HEK293T (cell line): Measurements from ENCODE around the gene TLE7.

Experiments
- CTCF ChIA-PET: fragments of 350-600 bp; formaldehyde crosslinking; extraction: SDS; loops from one replicate; lab custom pipeline; 2021; ENCODE audit warnings: antibody characterized with exemption, inconsistent platforms; lab: Yijun Ruan, JAX
- POLR2A ChIA-PET: fragments of 350-600 bp; formaldehyde crosslinking; extraction: SDS; loops from one replicate; lab custom pipeline; 2020; ENCODE audit warnings: antibody characterized with exemption, inconsistent platforms; lab: Yijun Ruan, JAX
- DNase-seq: peaks from one replicate; pipeline ENCODE4 v3.0.0; 2012; ENCODE audit warnings: mixed read lengths; ENCODE audit errors: extremely low spot score
- ARNT ChIP-seq: fragments of 450-650 bp; IDR thresholded peaks from 2 replicates; pipeline ENCODE4 v1.6.1; 2017; ENCODE audit warnings: mild to moderate bottlenecking
- BHLHE40 ChIP-seq: fragments of 450-650 bp; IDR thresholded peaks from 2 replicates; pipeline ENCODE4 v1.6.1; 2016; ENCODE audit warnings: mild to moderate bottlenecking, moderate library complexity, borderline replicate concordance
- CTBP1 ChIP-seq: fragments of 450-650 bp; IDR thresholded peaks from 2 replicates; pipeline ENCODE4 v1.6.1; 2016; ENCODE audit warnings: borderline replicate concordance
- ELF4 ChIP-seq: fragments of 450-650 bp; IDR thresholded peaks from 2 replicates; pipeline ENCODE4 v1.6.1; 2017; ENCODE audit warnings: antibody characterized with exemption
- FOXA1 ChIP-seq: fragments of 450-650 bp; IDR thresholded peaks from 2 replicates; pipeline ENCODE4 v1.6.1; 2016; ENCODE audit warnings: mild to moderate bottlenecking
- FOXK2 ChIP-seq: fragments of 450-650 bp; IDR thresholded peaks from 2 replicates; pipeline ENCODE4 v1.6.1; 2016; ENCODE audit warnings: mild to moderate bottlenecking
- FOXM1 ChIP-seq: fragments of 450-650 bp; IDR thresholded peaks from 2 replicates; pipeline ENCODE4 v1.6.1; 2017; ENCODE audit warnings: mild to moderate bottlenecking, borderline replicate concordance
- HDGF ChIP-seq: fragments of 450-650 bp; IDR thresholded peaks from 2 replicates; pipeline ENCODE4 v1.6.1; 2017; ENCODE audit warnings: antibody characterized with exemption, borderline replicate concordance
- L3MBTL2 ChIP-seq: fragments of 450-650 bp; conservative IDR thresholded peaks from 2 replicates; pipeline ENCODE4 v1.6.1; 2016; ENCODE audit warnings: mild to moderate bottlenecking
- LEF1 ChIP-seq: fragments of 450-650 bp; IDR thresholded peaks from 2 replicates; pipeline ENCODE4 v1.6.1; 2017; ENCODE audit warnings: mild to moderate bottlenecking, borderline replicate concordance
- NFRKB ChIP-seq: fragments of 450-650 bp; IDR thresholded peaks from 2 replicates; pipeline ENCODE4 v1.6.1; 2016; ENCODE audit warnings: mild to moderate bottlenecking, moderate library complexity
- PKNOX1 ChIP-seq: fragments of 450-650 bp; IDR thresholded peaks from 2 replicates; pipeline ENCODE4 v1.6.1; 2016
- SP1 ChIP-seq: fragments of 450-650 bp; IDR thresholded peaks from 2 replicates; pipeline ENCODE4 v1.6.1; 2017
- SUZ12 ChIP-seq: fragments of 450-650 bp; IDR thresholded peaks from 2 replicates; pipeline ENCODE4 v1.6.1; 2016; ENCODE audit warnings: mild to moderate bottlenecking
- TARDBP ChIP-seq: fragments of 450-650 bp; IDR thresholded peaks from 2 replicates; pipeline ENCODE4 v1.6.1; 2016
- ZNF384 ChIP-seq: fragments of 450-650 bp; IDR thresholded peaks from 2 replicates; pipeline ENCODE4 v1.6.1; 2016

The TLE7 gene

GRCh38 chr16:71448274-71448866 is 6.5 kb upstream of the TLE7 start:
- CTCF ChIA-PET: no interaction called here
- no peak for DNase-seq
- TF ChIP-seq BHLHE40: no peak
- no peak for TF ChIP-seq NFRKB
- no peak for TF ChIP-seq FOXM1
- TF ChIP-seq PKNOX1: no peak
- no peak for TF ChIP-seq ARNT
- no peak for TF ChIP-seq FOXA1
- TF ChIP-seq LEF1: no peak
- TF ChIP-seq FOXK2: no peak
- no peak for TF ChIP-seq SUZ12
- no peak for TF ChIP-seq TARDBP
- TF ChIP-seq HDGF: no peak
- TF ChIP-seq ELF4: no peak
- TF ChIP-seq ZNF384: no peak
- TF ChIP-seq CTBP1: no peak
- POLR2A ChIA-PET: no interaction called here

DNA sequence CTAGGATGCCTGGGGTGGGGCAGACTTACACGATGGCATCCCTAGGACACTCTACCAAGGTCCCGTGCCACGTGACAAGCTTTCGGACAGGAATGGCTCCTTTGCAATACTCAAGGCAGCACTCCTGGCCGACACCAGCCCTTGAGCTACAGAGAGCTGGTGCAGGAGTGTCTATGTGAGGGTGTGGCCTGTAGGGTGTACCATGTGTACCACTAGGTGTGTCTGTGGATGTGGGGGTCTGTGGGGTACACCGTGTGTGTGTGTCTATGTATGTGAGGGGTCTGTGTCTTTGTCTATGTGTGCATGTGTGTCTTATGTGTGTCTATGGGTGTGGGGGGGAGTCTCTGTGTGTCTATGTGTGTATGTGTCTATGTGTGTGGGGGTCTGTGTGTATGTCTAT is 1.9 kb upstream of the TLE7 start:
- TF ChIP-seq FOXM1 (no peak), CTBP1 (no peak), FOXA1 (no peak), L3MBTL2 (no peak), ZNF384 (no peak), FOXK2 (no peak), PKNOX1 (no peak), ARNT (no peak), HDGF (no peak)
- DNase-seq: no peak
- POLR2A ChIA-PET: no interaction called here
- CTCF ChIA-PET: no interaction called here

DNA sequence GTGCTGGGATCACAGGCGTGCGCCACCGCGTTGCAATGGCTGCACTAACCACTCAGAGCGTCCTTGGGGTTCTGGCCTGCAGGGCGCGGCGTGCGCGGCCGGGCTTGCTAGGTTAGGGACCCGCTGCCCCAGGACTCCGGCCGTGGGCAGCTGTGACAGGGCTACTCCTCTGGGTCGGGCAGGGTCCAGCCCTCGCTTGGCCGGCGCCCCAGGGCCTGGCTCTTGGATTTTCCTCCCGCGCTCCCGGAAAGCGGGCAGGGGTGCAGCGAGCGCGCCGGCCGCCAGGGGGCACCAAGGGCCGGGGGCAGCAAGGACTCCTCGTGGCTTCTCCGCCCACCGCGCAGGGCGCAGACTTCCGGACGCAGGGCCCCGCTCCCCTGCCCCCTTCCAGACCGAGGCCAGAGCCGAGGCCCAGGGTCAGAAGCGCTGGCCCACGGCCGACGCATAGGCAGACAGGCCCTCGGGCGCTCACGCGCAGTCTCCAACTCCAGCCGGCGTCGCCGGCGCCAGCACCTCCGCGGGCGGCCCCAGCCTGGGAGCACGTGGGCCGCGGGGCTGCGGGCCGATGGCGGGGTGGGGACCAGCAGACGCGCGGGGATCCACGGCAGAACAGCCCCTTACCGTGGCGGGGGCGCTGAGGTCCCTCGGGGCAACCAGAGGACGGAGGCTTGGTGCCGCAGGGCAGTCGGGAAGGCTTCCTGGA is 355 bp downstream of the TLE7 start:
- no peak for DNase-seq
- CTCF ChIA-PET: no interaction called here
- POLR2A ChIA-PET: no interaction called here
- TF ChIP-seq ELF4 (no peak), ARNT (no peak), SP1 (no peak), SUZ12 (no peak), PKNOX1 (no peak)

DNA sequence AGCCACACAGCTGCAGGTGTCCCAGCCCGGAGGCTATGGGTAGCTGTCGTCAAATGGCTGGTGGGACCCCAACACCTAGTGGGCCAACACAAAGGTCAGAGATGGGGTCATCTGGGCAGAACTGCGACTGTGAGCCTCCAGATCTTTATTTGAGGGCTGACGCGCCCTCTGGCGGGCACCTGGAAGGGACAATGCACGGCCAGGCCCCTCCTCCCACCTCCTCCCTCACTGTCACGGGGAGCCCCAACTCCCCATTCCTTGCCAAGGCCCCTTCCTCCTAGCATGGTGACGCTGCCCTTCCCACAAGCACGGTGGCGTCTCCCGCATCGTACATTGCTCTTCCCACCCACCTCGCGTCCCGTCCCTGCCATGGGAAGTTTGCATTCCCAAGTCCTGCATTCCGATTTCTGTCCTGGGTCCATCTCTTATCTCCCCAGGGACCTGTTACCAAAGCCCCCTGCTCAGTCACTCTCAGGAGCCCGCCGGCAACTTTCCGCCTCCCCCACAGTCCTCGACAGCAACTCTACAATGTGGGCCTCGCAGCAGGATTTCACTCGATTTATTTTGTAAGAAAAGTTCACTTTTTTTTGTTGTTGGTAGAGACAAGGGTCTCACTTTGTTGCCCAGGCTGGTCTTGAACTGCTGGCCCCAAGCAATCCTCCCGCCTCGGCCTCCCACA is 1.0 kb downstream of the TLE7 start:
- DNase-seq: peak; percentile 50
- ChIA-PET POLR2A (no interaction called here), CTCF (no interaction called here)
- TF ChIP-seq ZNF384 (no peak), L3MBTL2 (no peak), ELF4 (no peak), TARDBP (no peak), FOXK2 (no peak), LEF1 (no peak), FOXA1 (no peak)

DNA sequence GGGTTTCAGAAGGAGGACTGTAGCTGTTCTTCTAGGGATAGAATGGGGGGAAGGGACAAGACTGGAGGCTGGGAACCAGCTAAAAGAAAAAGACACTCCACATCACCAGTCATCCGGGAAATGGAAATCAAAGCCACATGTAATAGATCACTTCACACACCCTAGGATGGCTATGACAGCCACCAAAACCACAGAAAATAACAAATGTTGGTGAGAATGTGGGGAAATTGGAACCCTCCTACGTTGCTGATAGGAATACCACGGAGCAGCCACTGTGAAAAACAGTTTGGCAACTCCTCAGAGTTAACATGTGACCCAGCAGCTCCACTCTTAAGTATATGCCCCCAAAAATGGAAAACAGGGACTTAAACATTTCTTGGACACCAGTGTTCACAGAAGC is 2.3 kb downstream of the TLE7 start:
- ChIA-PET POLR2A (no interaction called here), CTCF (no interaction called here)
- no peak for DNase-seq
- TF ChIP-seq L3MBTL2: no peak
- no peak for TF ChIP-seq ARNT
- no peak for TF ChIP-seq TARDBP
- TF ChIP-seq BHLHE40: no peak
- TF ChIP-seq ZNF384: no peak
- TF ChIP-seq FOXK2: no peak
- no peak for TF ChIP-seq SP1
- no peak for TF ChIP-seq PKNOX1
- TF ChIP-seq SUZ12: no peak
- TF ChIP-seq LEF1: no peak
- no peak for TF ChIP-seq FOXM1
- TF ChIP-seq ELF4: no peak
- TF ChIP-seq FOXA1: no peak
- no peak for TF ChIP-seq NFRKB
- no peak for TF ChIP-seq CTBP1

GRCh38 chr16:71436473-71436872 is 5.4 kb downstream of the TLE7 start:
- ChIA-PET CTCF (no interaction called here), POLR2A (no interaction called here)
- DNase-seq: no peak
- no peak for TF ChIP-seq PKNOX1
- no peak for TF ChIP-seq ZNF384
- no peak for TF ChIP-seq ARNT
- no peak for TF ChIP-seq TARDBP
- no peak for TF ChIP-seq LEF1
- no peak for TF ChIP-seq FOXK2
- TF ChIP-seq FOXM1: no peak
- TF ChIP-seq HDGF: no peak
- TF ChIP-seq SP1: no peak
- no peak for TF ChIP-seq BHLHE40
- TF ChIP-seq SUZ12: no peak
- no peak for TF ChIP-seq FOXA1
- no peak for TF ChIP-seq ELF4
- no peak for TF ChIP-seq CTBP1
- no peak for TF ChIP-seq L3MBTL2
- no peak for TF ChIP-seq NFRKB
